Left ventricle myocardium inferior (tissue), 1 donor: ENCODE measurements around the gene USP5. TPM values are rescaled to one million over a fixed set of nuclear protein-coding genes. Genes with fewer than 3 reads are reported as not detected.
"Not testable (repeated sequence)": the region's sequence is repeated elsewhere in the genome, so short reads cannot be mapped to it uniquely, and the experiment has no call there.

ENCODE experiments used
- DNase-seq: peaks from one replicate; pipeline ENCODE4 v3.0.0-alpha.2; 2020
- H3K27ac ChIP-seq: fragments of 200-600 bp; replicated peaks from 2 replicates; pipeline ENCODE4 v1.8.0; 2021
- H3K27me3 ChIP-seq: fragments of 200-600 bp; 2 replicates; pipeline ENCODE4 v1.8.0; 2021; ENCODE audit warnings: low read depth
- H3K36me3 ChIP-seq: fragments of 200-600 bp; 2 replicates; pipeline ENCODE4 v1.8.0; 2021
- H3K4me1 ChIP-seq: fragments of 200-600 bp; 2 replicates; pipeline ENCODE4 v1.8.0; 2021
- H3K4me3 ChIP-seq: fragments of 200-600 bp; 2 replicates; pipeline ENCODE4 v1.8.0; 2021; ENCODE audit warnings: mild to moderate bottlenecking, moderate library complexity
- H3K9me3 ChIP-seq: fragments of 200-600 bp; replicated peaks from 2 replicates; pipeline ENCODE4 v1.8.0; 2021
- CTCF ChIP-seq: fragments of 200-600 bp; IDR thresholded peaks from 2 replicates; pipeline ENCODE4 v1.8.0; 2021; ENCODE audit warnings: antibody characterized with exemption, mild to moderate bottlenecking, borderline replicate concordance
- intact Hi-C: fragments of 100-400 bp; cut with micrococcal nuclease; formaldehyde crosslinking; loops from one replicate; pipeline ENCODE4 v1.11.0; 2022
- total RNA-seq: library from RNA; stranded (reverse); fragmentation: NEBNext Ultra II Directional; extraction: Animal tissue kit (Norgen Biotek cat#: 25700); gene quantifications from one replicate; pipeline ENCODE4 v1.2.1, GENCODE V29; 2021
- donor health status: DM: no; HTN: yes; CAD: no; lungs with severe emphysema.

The USP5 gene
- total RNA-seq, 1 donor from 2014 or later, result 73.6 TPM

- peaks cover 56% of the 10 kb centered on the region for H3K4me1 ChIP-seq
These were observed 15.7 kb downstream of the USP5 start, which contains the start of gene TPI1 for GRCh38 chr12:6867413-6868210. TPI1 (plus strand) TSS chr12:6867531; CDS start chr12:6867567, 36 bp downstream.

GRCh38 chr12:6868211-6869048 lies 16.5 kb downstream of the USP5 start:
- H3K27me3 ChIP-seq, result no peaks in the 10 kb centered on the region
- H3K36me3 ChIP-seq, result peaks cover 46% of the 10 kb centered on the region
- intact Hi-C loops, result no loop called here

More at GRCh38 chr12:6867413-6868210, 15.7 kb downstream of the USP5 start, which contains the start of gene TPI1:
- no peaks in the 10 kb centered on the region for H3K9me3 ChIP-seq
- intact Hi-C loops, result no loop called here
- DNase-seq, result peak; percentile 88
- peak within 1 kb of the TSS; percentile 100 for H3K4me3 ChIP-seq
- no peak for TF ChIP-seq CTCF
- H3K27me3 ChIP-seq, result no peaks in the 10 kb centered on the region
- H3K27ac ChIP-seq, result peak within 1 kb of the TSS; percentile 99
- peaks cover 53% of the 10 kb centered on the region for H3K36me3 ChIP-seq

GRCh38 chr12:6869049-6870021 lies 17.4 kb downstream of the USP5 start:
- Histone ChIP-seq H3K4me1 (peaks cover 68% of the 10 kb centered on the region), H3K27ac (peak overlapping the region; percentile 99), H3K27me3 (no peaks in the 10 kb centered on the region), H3K36me3 (peaks cover 37% of the 10 kb centered on the region), H3K9me3 (no peaks in the 10 kb centered on the region), H3K4me3 (peak overlapping the region; percentile 100)
- DNase-seq, result peak; percentile 69
- peak; percentile 95 for TF ChIP-seq CTCF
- intact Hi-C loops, result no loop called here

More at GRCh38 chr12:6868211-6869048, 16.5 kb downstream of the USP5 start:
- Histone ChIP-seq H3K27ac (peak overlapping the region; percentile 99), H3K4me3 (peak overlapping the region; percentile 100), H3K9me3 (no peaks in the 10 kb centered on the region), H3K4me1 (peaks cover 62% of the 10 kb centered on the region)
- TF ChIP-seq CTCF, result no peak
- DNase-seq, result no peak

- H3K4me1 ChIP-seq, result peaks cover 68% of the 10 kb centered on the region
- H3K27me3 ChIP-seq, intact Hi-C loops, H3K9me3 ChIP-seq, H3K4me3 ChIP-seq, DNase-seq: not testable (repeated sequence)
- peak overlapping the region; percentile 99 for H3K27ac ChIP-seq
- peaks cover 31% of the 10 kb centered on the region for H3K36me3 ChIP-seq
These were observed 18.4 kb downstream of the USP5 start for GRCh38 chr12:6870304-6870703.

GRCh38 chr12:6871052-6871957 lies 19.4 kb downstream of the USP5 start:
- intact Hi-C loops, result no loop called here

More at GRCh38 chr12:6871052-6871957, 19.4 kb downstream of the USP5 start:
- Histone ChIP-seq H3K36me3 (peaks cover 31% of the 10 kb centered on the region), H3K27ac (peak overlapping the region; percentile 90), H3K4me3 (peak overlapping the region; percentile 89), H3K27me3 (no peaks in the 10 kb centered on the region), H3K4me1 (peaks cover 68% of the 10 kb centered on the region), H3K9me3 (no peaks in the 10 kb centered on the region)
- TF ChIP-seq CTCF, result no peak
- DNase-seq, result no peak
